Adrenal gland (tissue), 12 donors: ENCODE data around the gene GOLGA5. TPM values are rescaled to one million over a fixed set of nuclear protein-coding genes. Genes with fewer than 3 reads are reported as not detected.

Experiments used
- DNase-seq, 7 donors: peaks; one replicate each; pipeline ENCODE4 v3.0.0-alpha.2; 2019 to 2020
- H3K27ac ChIP-seq, 5 donors: fragments of 200-600 bp; sonication (generic) in 4 of 5; 1 replicate in 3 of 5; 2 replicates in 2 of 5; pipeline versions ENCODE4 v1.5.1 to v1.8.0; 2016 to 2020; ENCODE audit warnings: mild to moderate bottlenecking in 1 of 5
- H3K27me3 ChIP-seq: fragments of 200-600 bp; 2 replicates; pipeline ENCODE4 v1.8.0; 2021
- H3K36me3 ChIP-seq, 2 donors: fragments of 200-600 bp; replicated peaks in 1 of 2; 1 replicate in 1 of 2; 2 replicates in 1 of 2; pipeline versions ENCODE4 v1.5.1 to v1.8.0; 2018 to 2022
- H3K4me1 ChIP-seq, 2 donors: fragments of 200-600 bp; replicated peaks in 1 of 2; 1 replicate in 1 of 2; 2 replicates in 1 of 2; pipeline versions ENCODE4 v1.5.1 to v1.8.0; 2018 to 2021
- H3K4me3 ChIP-seq, 4 donors: fragments of 200-600 bp; sonication (generic) in 3 of 4; one replicate each; pipeline ENCODE4 v1.5.1; 2016 to 2018
- H3K9me3 ChIP-seq, 3 donors: fragments of 200-600 bp; sonication (generic) in 1 of 3; replicated peaks in 1 of 3; 1 replicate in 2 of 3; 2 replicates in 1 of 3; pipeline versions ENCODE4 v1.5.1 to v1.8.0; 2016 to 2021
- POLR2A ChIP-seq, 2 donors: fragments of 450-650 bp; IDR thresholded peaks; one replicate each; pipeline ENCODE4 v1.6.1; 2017; ENCODE audit warnings: antibody characterized with exemption in 2 of 2, mild to moderate bottlenecking in 2 of 2, moderate library complexity in 1 of 2
- WGBS, 4 donors: extraction: QIAGEN DNeasy Blood & Tissue Kit in 2 of 4; methylation state at CpG; one replicate each; pipeline versions ENCODE4 v1.1.5 to v1.1.7; 2013 to 2017; 5-methylcytosine and 5-hydroxymethylcytosine counted together
- intact Hi-C, 2 donors: fragments of 100-400 bp; cut with DNase I; formaldehyde crosslinking; loops; one replicate each; pipeline versions ENCODE4 v1.14.1 to v1.15.0; 2022 to 2023
- polyA plus RNA-seq, 3 donors: library from polyadenylated mRNA; stranded (reverse); fragments of 200-250 nt in 2 of 3; fragments of 350-450 nt in 1 of 3; fragmentation: Illumina TruSeq in 1 of 3; extraction: RNeasy Lipid Tissue Mini Kit (QIAGEN cat#74804) in 1 of 3; gene quantifications; one replicate each; pipeline ENCODE4 v1.2.3, GENCODE V29; 2013 to 2014
- total RNA-seq, 9 donors: library from RNA; depleted of rRNA in 4 of 9; stranded (reverse); fragments of >200 nt in 4 of 9; fragments of 120-200 nt in 1 of 9; fragmentation: NEBNext Ultra II Directional in 1 of 9; extraction: Animal tissue kit (Norgen Biotek cat#: 25700) in 1 of 9; gene quantifications; one replicate each; pipeline versions ENCODE4 v1.1.0 to v1.2.4, GENCODE V29; 2013 to 2023
- TF ChIP-seq, protein P1 (sequence below), 6 experiments: fragments of 450-650 bp in 4 of 6; fragments of 200-600 bp in 2 of 6; sonication (generic) in 1 of 6; IDR thresholded peaks; 1 replicate in 5 of 6; 2 replicates in 1 of 6; pipeline versions ENCODE4 v1.5.1 to v1.8.0; 2016 to 2021; ENCODE audit warnings: antibody characterized with exemption in 6 of 6, mild to moderate bottlenecking in 2 of 6, moderate library complexity in 1 of 6
- donor health status: healthy with polysubstance abuse.
- donor health status: Bipolar disorder and iron deficiency.
- donor health status: DM: yes; HTN: yes; CAD: no.
- donor health status: DM: no; HTN: no; CAD: no.
- donor health status: DM: no; HTN: no; CAD: no.
- donor health status: DM: yes; HTN: yes; CAD: no.

Gene GOLGA5
- total and polyA plus RNA-seq, 12 donors: 24.6 to 85.1 (median 35.0) TPM

DNA sequence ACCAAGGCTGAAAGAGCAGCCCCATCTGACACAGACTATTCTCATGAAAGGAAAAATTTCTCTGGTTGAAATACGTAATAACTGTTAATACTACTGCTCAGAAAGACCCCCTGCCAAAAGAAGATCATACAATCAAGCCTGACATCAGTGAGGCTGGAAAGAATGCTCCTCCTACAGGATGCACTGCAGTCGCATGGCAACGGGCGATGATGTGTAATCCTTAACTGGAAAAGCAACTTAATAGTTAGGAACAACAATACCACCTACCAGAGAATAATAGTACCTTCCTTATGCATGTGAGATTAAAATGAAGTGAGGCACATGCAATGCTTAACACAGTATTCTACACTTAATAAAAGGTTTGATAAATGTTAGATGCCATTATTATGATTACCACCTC lies 1.2 kb upstream of the GOLGA5 start:
- intact Hi-C loops: no loop called here
- WGBS, 4 donors: 54 to 69% (median 62%) methylated on average over 4 of the region's 4 CpGs
- Histone ChIP-seq H3K36me3 (peaks cover 0 to 6% of the 10 kb centered on the region in 2 donors), H3K27me3 (no peaks in the 10 kb centered on the region), H3K4me1 (peaks cover 12 to 21% of the 10 kb centered on the region in 2 donors), H3K27ac (no peak overlapping the region), H3K9me3 (peaks cover 0 to 8% (median 5%) of the 10 kb centered on the region in 3 donors), H3K4me3 (no peak overlapping the region)
- no peak for DNase-seq
- TF ChIP-seq, protein P1, sequence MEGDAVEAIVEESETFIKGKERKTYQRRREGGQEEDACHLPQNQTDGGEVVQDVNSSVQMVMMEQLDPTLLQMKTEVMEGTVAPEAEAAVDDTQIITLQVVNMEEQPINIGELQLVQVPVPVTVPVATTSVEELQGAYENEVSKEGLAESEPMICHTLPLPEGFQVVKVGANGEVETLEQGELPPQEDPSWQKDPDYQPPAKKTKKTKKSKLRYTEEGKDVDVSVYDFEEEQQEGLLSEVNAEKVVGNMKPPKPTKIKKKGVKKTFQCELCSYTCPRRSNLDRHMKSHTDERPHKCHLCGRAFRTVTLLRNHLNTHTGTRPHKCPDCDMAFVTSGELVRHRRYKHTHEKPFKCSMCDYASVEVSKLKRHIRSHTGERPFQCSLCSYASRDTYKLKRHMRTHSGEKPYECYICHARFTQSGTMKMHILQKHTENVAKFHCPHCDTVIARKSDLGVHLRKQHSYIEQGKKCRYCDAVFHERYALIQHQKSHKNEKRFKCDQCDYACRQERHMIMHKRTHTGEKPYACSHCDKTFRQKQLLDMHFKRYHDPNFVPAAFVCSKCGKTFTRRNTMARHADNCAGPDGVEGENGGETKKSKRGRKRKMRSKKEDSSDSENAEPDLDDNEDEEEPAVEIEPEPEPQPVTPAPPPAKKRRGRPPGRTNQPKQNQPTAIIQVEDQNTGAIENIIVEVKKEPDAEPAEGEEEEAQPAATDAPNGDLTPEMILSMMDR (IDR thresholded peaks at IDR 0.05): no peak
- TF ChIP-seq POLR2A (IDR thresholded peaks at IDR 0.05): no peak

DNA sequence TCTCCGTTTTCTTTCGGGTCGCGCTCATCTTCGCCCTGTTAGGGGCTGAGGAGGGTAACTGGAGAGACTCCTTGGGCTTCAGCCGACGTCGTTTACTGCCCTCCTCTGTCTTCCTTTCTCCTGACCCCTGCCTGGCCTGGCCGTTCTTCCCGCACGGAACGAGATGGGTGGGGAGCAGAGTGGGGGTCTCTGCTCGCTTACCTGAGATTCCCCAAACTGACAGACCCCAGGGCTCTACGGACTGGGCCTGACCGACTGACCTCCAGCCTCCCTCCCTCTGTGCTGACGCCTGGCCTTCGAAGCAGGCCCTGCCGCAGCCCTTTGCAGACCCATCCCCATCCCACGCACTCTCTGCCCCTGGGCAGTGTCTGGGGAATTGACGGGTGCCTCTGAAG lies 439 bp downstream of the GOLGA5 start:
- no peak for TF ChIP-seq POLR2A (IDR thresholded peaks at IDR 0.05)
- TF ChIP-seq, protein P1 (IDR thresholded peaks at IDR 0.05): no peak
- Histone ChIP-seq H3K27me3 (no peaks in the 10 kb centered on the region), H3K4me3 (peak overlapping the region; percentile 66 to 99 (median 84)), H3K9me3 (peaks cover 0 to 3% (median 2%) of the 10 kb centered on the region in 3 donors), H3K27ac (peak overlapping the region; percentile 33 to 91 (median 81)), H3K4me1 (peaks cover 12 to 21% of the 10 kb centered on the region in 2 donors), H3K36me3 (peaks cover 0 to 17% of the 10 kb centered on the region in 2 donors)
- DNase-seq: peak in 2 of 7 donors; percentile 27 to 33
- 0% methylated on average over 2 to 20 of the region's 20 CpGs for WGBS, 4 donors
- intact Hi-C loops: no loop called here

DNA sequence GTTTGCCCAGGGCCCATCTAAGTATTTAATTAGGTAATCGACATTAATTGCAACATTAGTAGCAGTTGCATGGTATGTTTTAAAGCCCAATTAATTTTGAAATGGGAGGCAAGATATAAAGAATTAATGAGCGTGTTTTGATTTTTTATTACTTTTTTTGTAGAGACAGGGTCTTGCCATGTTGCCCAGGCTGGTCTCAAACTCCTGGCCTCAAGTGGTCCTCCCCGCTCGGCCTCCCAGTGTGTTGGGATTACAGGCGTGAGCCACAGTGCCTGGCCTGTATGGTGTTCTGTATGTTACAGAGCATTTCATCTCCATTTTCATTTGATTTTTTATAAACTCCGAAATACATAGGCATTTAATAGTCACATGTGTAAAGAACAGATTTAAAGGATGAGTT lies 856 bp downstream of the GOLGA5 start:
- Histone ChIP-seq H3K27me3 (no peaks in the 10 kb centered on the region), H3K4me3 (peak overlapping the region in 3 of 4 donors; percentile 66 to 92 (median 76)), H3K4me1 (peaks cover 12 to 23% of the 10 kb centered on the region in 2 donors), H3K36me3 (peaks cover 0 to 17% of the 10 kb centered on the region in 2 donors), H3K27ac (peak overlapping the region in 4 of 5 donors; percentile 33 to 91 (median 78)), H3K9me3 (no peaks in the 10 kb centered on the region)
- no peak for DNase-seq
- 59 to 64% (median 61%) methylated on average over 6 of the region's 6 CpGs for WGBS, 4 donors
- TF ChIP-seq POLR2A (IDR thresholded peaks at IDR 0.05): no peak
- TF ChIP-seq, protein P1 (IDR thresholded peaks at IDR 0.05): no peak
- intact Hi-C loops: no loop called here

DNA sequence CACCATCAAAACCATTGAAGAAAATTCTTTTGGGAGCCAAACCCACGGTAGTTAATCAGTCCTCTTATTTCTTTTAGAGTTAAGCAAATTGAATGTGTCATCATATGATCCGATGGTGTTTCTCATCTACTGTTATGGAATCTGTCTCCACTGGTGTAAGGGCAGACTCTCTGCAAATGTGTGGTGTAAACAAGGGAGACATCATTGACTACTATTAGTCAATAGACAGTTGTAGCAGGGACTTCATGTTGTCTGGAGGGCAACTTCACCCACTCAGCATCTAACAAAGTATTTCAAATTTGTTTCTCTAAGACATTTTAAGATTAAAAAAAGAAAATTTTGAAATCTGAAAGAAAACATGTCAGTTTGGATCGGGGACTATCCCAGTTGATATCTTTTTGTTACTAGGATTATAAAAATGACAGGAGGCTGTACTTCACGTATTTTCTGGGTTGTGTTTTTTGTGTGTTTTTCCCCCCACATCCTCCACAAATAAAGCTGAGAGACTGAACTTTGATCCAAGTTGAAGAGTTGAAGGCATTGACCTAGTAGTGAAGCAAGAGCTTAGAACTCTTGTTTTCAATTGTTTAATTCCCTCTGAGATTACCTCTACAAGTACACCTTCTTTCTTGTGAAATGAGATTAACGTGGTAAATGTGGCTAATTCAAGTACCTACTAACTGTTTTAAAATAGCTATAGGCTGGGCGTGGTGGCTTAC lies 4.0 kb downstream of the GOLGA5 start:
- no peak for DNase-seq
- intact Hi-C loops: no loop called here
- Histone ChIP-seq H3K36me3 (peaks cover 0 to 17% of the 10 kb centered on the region in 2 donors), H3K9me3 (no peaks in the 10 kb centered on the region), H3K27ac (no peak overlapping the region), H3K27me3 (no peaks in the 10 kb centered on the region), H3K4me1 (peaks cover 19 to 49% of the 10 kb centered on the region in 2 donors), H3K4me3 (no peak overlapping the region)
- TF ChIP-seq, protein P1 (IDR thresholded peaks at IDR 0.05): no peak
- TF ChIP-seq POLR2A (IDR thresholded peaks at IDR 0.05): no peak
- WGBS, 4 donors: 84 to 90% (median 89%) methylated on average over 6 of the region's 6 CpGs
